HG03469 (cell line): ENCODE data around the gene RXRG.
A peak's percentile ranks its signal among the peaks of the same experiment; 100 is the strongest.

ENCODE experiments used
- ATAC-seq: cut with Tn5 transposase; IDR thresholded peaks from one replicate; pipeline ENCODE4 v1.9.1; 2021; ENCODE audit warnings: mild to moderate bottlenecking, moderate library complexity, moderate number of reproducible peaks; ENCODE audit not compliant: unreplicated experiment

Gene RXRG

GRCh38 chr1:165451691-165452090 lies 6.8 kb upstream of the RXRG start:
- ATAC-seq, result no peak

GRCh38 chr1:165449131-165449530 lies 4.2 kb upstream of the RXRG start:
- ATAC-seq, result no peak

GRCh38 chr1:165445388-165445787 lies 462 bp upstream of the RXRG start:
- no peak for ATAC-seq

GRCh38 chr1:165443539-165444311 lies 1.2 kb downstream of the RXRG start:
- no peak for ATAC-seq

GRCh38 chr1:165442653-165443052 lies 2.3 kb downstream of the RXRG start:
- no peak for ATAC-seq

GRCh38 chr1:165442053-165442452 lies 2.9 kb downstream of the RXRG start:
- no peak for ATAC-seq

- no peak for ATAC-seq
Measured at GRCh38 chr1:165441166-165441880, 3.6 kb downstream of the RXRG start.

- ATAC-seq, result no peak
Measured at GRCh38 chr1:165439330-165439729, 5.6 kb downstream of the RXRG start.

GRCh38 chr1:165436994-165437393 lies 7.9 kb downstream of the RXRG start:
- ATAC-seq, result no peak

- no peak for ATAC-seq
Measured at GRCh38 chr1:165435801-165436200, 9.1 kb downstream of the RXRG start.

- no peak for ATAC-seq
Measured at GRCh38 chr1:165434281-165434680, 10.6 kb downstream of the RXRG start.

GRCh38 chr1:165431079-165431478 lies 13.8 kb downstream of the RXRG start:
- ATAC-seq, result peak; percentile 64

- no peak for ATAC-seq
Measured at GRCh38 chr1:165426745-165427144, 18.2 kb downstream of the RXRG start.

GRCh38 chr1:165425621-165426020 lies 19.3 kb downstream of the RXRG start:
- no peak for ATAC-seq

GRCh38 chr1:165424454-165425216 lies 20.3 kb downstream of the RXRG start:
- no peak for ATAC-seq

- ATAC-seq, result no peak
Measured at GRCh38 chr1:165423136-165423535, 21.8 kb downstream of the RXRG start.

- ATAC-seq, result no peak
Measured at GRCh38 chr1:165420655-165421054, 24.3 kb downstream of the RXRG start.

GRCh38 chr1:165419839-165420238 lies 25.1 kb downstream of the RXRG start:
- no peak for ATAC-seq

GRCh38 chr1:165418195-165418594 lies 26.7 kb downstream of the RXRG start:
- no peak for ATAC-seq

- no peak for ATAC-seq
Measured at GRCh38 chr1:165416876-165417275, 28.1 kb downstream of the RXRG start.

GRCh38 chr1:165415068-165415467 lies 29.9 kb downstream of the RXRG start:
- ATAC-seq, result no peak

- no peak for ATAC-seq
Measured at GRCh38 chr1:165414620-165415019, 30.3 kb downstream of the RXRG start.
